Measurements from ENCODE around the gene SMAD6.

The SMAD6 gene

GRCh38 chr15:66819084-66819483 lies 117.0 kb downstream of the SMAD6 start (continued):
- no peak for TF ChIP-seq ZBTB7A (tag by site-specific recombination; IDR thresholded peaks at IDR 0.05; ENCODE audit: low read depth)
- no peak for TF ChIP-seq ZNF18 (tag by site-specific recombination; IDR thresholded peaks at IDR 0.05)
- TF ChIP-seq ZIC2 (tag by site-specific recombination; IDR thresholded peaks at IDR 0.05): no peak
- TF ChIP-seq ZNF585B (tag by site-specific recombination; IDR thresholded peaks at IDR 0.05): no peak
- no peak for TF ChIP-seq FEZF1 (tag by site-specific recombination; IDR thresholded peaks at IDR 0.05)
- no peak for TF ChIP-seq OSR2 (tag by site-specific recombination; IDR thresholded peaks at IDR 0.05)
- TF ChIP-seq ZNF571 (tag by site-specific recombination; IDR thresholded peaks at IDR 0.05): no peak

- Histone ChIP-seq H3K9me3 (ENCODE audit: control insufficient read depth, insufficient read depth, low read depth, low read length) (no peaks in the 10 kb centered on the region), H3K27ac (ENCODE audit: extremely low read depth, low read depth, low read length) (no peak overlapping the region), H3K4me3 (ENCODE audit: low read depth, low read length) (no peak overlapping the region), H3K36me3 (ENCODE audit: control insufficient read depth in 2 of 2, insufficient read depth in 1 of 2, low read length in 2 of 2) (no peaks in the 10 kb centered on the region), H3K4me1 (ENCODE audit: control insufficient read depth, insufficient read depth, low read length) (no peaks in the 10 kb centered on the region)
- CTCF ChIA-PET: interaction anchor here (0.7 to 1.6 kb wide), 5 partner anchors 11 to 56 kb away, joined by 3 to 8 read pairs (median 6); no protein-coding TSS in a partner anchor
- TF ChIP-seq EGR2 (tag by site-specific recombination; IDR thresholded peaks at IDR 0.05; ENCODE audit: low read depth): no peak
- no peak for TF ChIP-seq KLF1 (tag by site-specific recombination; IDR thresholded peaks at IDR 0.05)
- no peak for TF ChIP-seq ZFP3 (tag by site-specific recombination; IDR thresholded peaks at IDR 0.05; ENCODE audit: low read depth)
- no peak for TF ChIP-seq ZNF10 (tag by site-specific recombination; IDR thresholded peaks at IDR 0.05)
- TF ChIP-seq ZIC2 (tag by site-specific recombination; IDR thresholded peaks at IDR 0.05): no peak
- TF ChIP-seq ZNF362 (tag by site-specific recombination; IDR thresholded peaks at IDR 0.05): no peak
- TF ChIP-seq YY1 (tag by site-specific recombination; IDR thresholded peaks at IDR 0.05): no peak
- TF ChIP-seq KLF9 (tag by site-specific recombination; IDR thresholded peaks at IDR 0.05; ENCODE audit: low read depth): no peak
- TF ChIP-seq ZNF132 (tag by site-specific recombination; IDR thresholded peaks at IDR 0.05; ENCODE audit: borderline replicate concordance): no peak
- no peak for TF ChIP-seq ZNF23 (tag by site-specific recombination; IDR thresholded peaks at IDR 0.05; ENCODE audit: borderline replicate concordance)
- TF ChIP-seq FEZF1 (tag by site-specific recombination; IDR thresholded peaks at IDR 0.05): no peak
- TF ChIP-seq TCF7L2 (IDR thresholded peaks at IDR 0.05; ENCODE audit: borderline replicate concordance, low read depth, low read length): no peak
- TF ChIP-seq SETDB1 (IDR thresholded peaks at IDR 0.05; ENCODE audit: insufficient read length, low read length): no peak
- no peak for TF ChIP-seq ZBTB26 (tag by site-specific recombination; optimal IDR thresholded peaks at IDR 0.05)
- TF ChIP-seq CTCF (tag by site-specific recombination; IDR thresholded peaks at IDR 0.05): no peak
- TF ChIP-seq ZNF623 (tag by site-specific recombination; IDR thresholded peaks at IDR 0.05): no peak
- TF ChIP-seq ZNF488 (tag by site-specific recombination; IDR thresholded peaks at IDR 0.05): no peak
- TF ChIP-seq ZNF76 (tag by site-specific recombination; IDR thresholded peaks at IDR 0.05; ENCODE audit: borderline replicate concordance, low read depth): no peak
- POLR2A ChIA-PET: no interaction called here
Measured at GRCh38 chr15:66820481-66821176, 118.6 kb downstream of the SMAD6 start.
